IMR-90 (cell line): ENCODE measurements around the gene NEMF. TPM values are rescaled to one million over a fixed set of nuclear protein-coding genes. Genes with fewer than 3 reads are reported as not detected.

Experiments used
- ATAC-seq: fragments of 200-7000 bp; cut with Tn5 transposase; 2 replicates; pipeline ENCODE4 v1.9.1; 2020; ENCODE audit warnings: low read depth, mild to moderate bottlenecking, moderate library complexity
- BruUV-seq: library from RNA; stranded (reverse); fragments of 400-500 nt; replicated peaks from 2 replicates; lab custom pipeline; 2021; lab: Mats Ljungman, UMichigan
- CTCF ChIA-PET: fragments of 300-600 bp; formaldehyde crosslinking; extraction: SDS; loops from one replicate; lab custom pipeline; 2021; ENCODE audit warnings: antibody characterized with exemption; lab: Yijun Ruan, JAX
- POLR2A ChIA-PET: fragments of 300-600 bp; sonication (Branson Sonifier 250); formaldehyde crosslinking; loops from one replicate; lab custom pipeline; 2022; ENCODE audit warnings: antibody characterized with exemption; ENCODE audit not compliant: unreplicated experiment; lab: Charles Lee
- DNase-seq: peaks from one replicate; pipeline ENCODE4 v3.0.0; 2013
- H2AFZ ChIP-seq: replicated peaks from 2 replicates; pipeline ENCODE3; 2013; ENCODE audit warnings: low read length, mild to moderate bottlenecking; ENCODE audit not compliant: poor library complexity
- H2AK5ac ChIP-seq: 2 replicates; pipeline ENCODE4 v1.6.1; 2013; ENCODE audit warnings: low read depth, low read length, inconsistent platforms
- H2AK9ac ChIP-seq: replicated peaks from 2 replicates; pipeline ENCODE3; 2013; ENCODE audit warnings: mild to moderate bottlenecking, low read depth, low read length, moderate library complexity; ENCODE audit not compliant: poor library complexity
- H2BK120ac ChIP-seq: 2 replicates; pipeline ENCODE4 v1.6.1; 2013; ENCODE audit warnings: low read depth, low read length, inconsistent platforms
- H2BK15ac ChIP-seq: 3 replicates; pipeline ENCODE4 v1.6.1; 2013; ENCODE audit warnings: low read depth, low read length, inconsistent platforms
- H2BK20ac ChIP-seq: 2 replicates; pipeline ENCODE4 v1.6.1; 2013; ENCODE audit warnings: low read depth, mild to moderate bottlenecking, inconsistent platforms, low read length, moderate library complexity
- H2BK5ac ChIP-seq: 2 replicates; pipeline ENCODE4 v1.6.1; 2013; ENCODE audit warnings: mild to moderate bottlenecking, low read depth, low read length, inconsistent platforms; ENCODE audit not compliant: poor library complexity, severe bottlenecking
- H3K14ac ChIP-seq: replicated peaks from 2 replicates; pipeline ENCODE4 v1.6.1; 2013; ENCODE audit warnings: low read depth, low read length, inconsistent platforms
- H3K18ac ChIP-seq: 2 replicates; pipeline ENCODE4 v1.6.1; 2013; ENCODE audit warnings: low read depth, low read length, control low read depth
- H3K23ac ChIP-seq: 2 replicates; pipeline ENCODE4 v1.6.1; 2013; ENCODE audit warnings: low read depth, low read length, inconsistent platforms
- H3K27ac ChIP-seq: 2 replicates; pipeline ENCODE4 v1.5.1; 2013; ENCODE audit warnings: mild to moderate bottlenecking, control low read depth, low read length; ENCODE audit not compliant: insufficient read depth
- H3K27me3 ChIP-seq: 2 replicates; pipeline ENCODE4 v1.6.1; 2013; ENCODE audit warnings: low read length; ENCODE audit not compliant: control insufficient read depth, insufficient read depth
- H3K36me3 ChIP-seq: 2 replicates; pipeline ENCODE4 v1.6.1; 2013; ENCODE audit warnings: low read length, mixed read lengths; ENCODE audit not compliant: control insufficient read depth, insufficient read depth
- H3K4ac ChIP-seq: 2 replicates; pipeline ENCODE4 v1.6.1; 2013; ENCODE audit warnings: low read depth, low read length, inconsistent platforms
- H3K4me1 ChIP-seq: 2 replicates; pipeline ENCODE4 v1.6.1; 2013; ENCODE audit warnings: low read length, mixed read lengths; ENCODE audit not compliant: control insufficient read depth, insufficient read depth
- H3K4me2 ChIP-seq: 2 replicates; pipeline ENCODE4 v1.6.1; 2013; ENCODE audit warnings: low read depth, mild to moderate bottlenecking, control low read depth, low read length, moderate library complexity
- H3K4me3 ChIP-seq: 2 replicates; pipeline ENCODE4 v1.5.1; 2013; ENCODE audit warnings: low read depth, mild to moderate bottlenecking, control low read depth, low read length, moderate library complexity; ENCODE audit not compliant: insufficient read depth
- H3K56ac ChIP-seq: 2 replicates; pipeline ENCODE4 v1.6.1; 2013; ENCODE audit warnings: low read length, inconsistent platforms; ENCODE audit not compliant: insufficient read depth; ENCODE audit errors: extremely low read depth
- H3K79me1 ChIP-seq, 2 experiments: 2 replicates each; pipeline ENCODE4 v1.6.1; 2013; ENCODE audit warnings: low read length in 2 of 2, inconsistent platforms in 1 of 2, low read depth in 1 of 2
- H3K9ac ChIP-seq: 2 replicates; pipeline ENCODE4 v1.6.1; 2013; ENCODE audit warnings: low read depth, low read length, control low read depth
- H3K9me1 ChIP-seq: 2 replicates; pipeline ENCODE4 v1.6.1; 2013; ENCODE audit warnings: low read length, inconsistent platforms; ENCODE audit not compliant: insufficient read depth
- H3K9me3 ChIP-seq: 2 replicates; pipeline ENCODE4 v1.6.1; 2013; ENCODE audit warnings: low read length; ENCODE audit not compliant: control insufficient read depth, insufficient read depth
- H4K20me1 ChIP-seq: 2 replicates; pipeline ENCODE4 v1.6.1; 2013; ENCODE audit warnings: low read length, inconsistent platforms; ENCODE audit not compliant: insufficient read depth
- H4K5ac ChIP-seq: 2 replicates; pipeline ENCODE4 v1.6.1; 2013; ENCODE audit warnings: mild to moderate bottlenecking, low read depth, low read length, control low read depth
- H4K8ac ChIP-seq, 2 experiments: 2 replicates each; pipeline ENCODE4 v1.6.1; 2013; ENCODE audit warnings: low read depth in 2 of 2, low read length in 2 of 2, control low read depth in 1 of 2, inconsistent platforms in 1 of 2
- H4K91ac ChIP-seq: 2 replicates; pipeline ENCODE4 v1.6.1; 2013; ENCODE audit warnings: low read depth, low read length, inconsistent platforms; ENCODE audit not compliant: insufficient read depth
- WGBS, 2 experiments: methylation state at CpG; one replicate each; pipeline versions ENCODE4 v1.1.5 to v1.1.7; 2013; ENCODE audit warnings: missing lambda C conversion rate in 2 of 2; ENCODE audit not compliant: insufficient read length in 1 of 2; ENCODE audit errors: extremely low coverage in 2 of 2; 5-methylcytosine and 5-hydroxymethylcytosine counted together
- dilution Hi-C: fragments of 300-500 bp; cut with HindIII; formaldehyde crosslinking; loops from one replicate; pipeline ENCODE4 v1.14.3; 2018; ENCODE audit warnings: low sequenced_read_pairs; ENCODE audit not compliant: unreplicated experiment
- in situ Hi-C: fragments of 300-500 bp; cut with MboI; formaldehyde crosslinking; loops from 3 replicates; pipeline ENCODE4 v1.14.3; 2019; ENCODE audit warnings: low sequenced_read_pairs, inconsistent platforms, mixed read lengths
- intact Hi-C: fragments of 100-400 bp; cut with micrococcal nuclease; formaldehyde crosslinking; loops from 2 replicates; pipeline ENCODE4 v1.10.0; 2022
- polyA plus RNA-seq, 3 experiments: library from polyadenylated mRNA; depleted of rRNA; stranded (reverse); fragments of >200 nt; gene quantifications; 2 replicates each; pipeline ENCODE4 v1.2.3, GENCODE V29; 2012; ENCODE audit warnings: low replicate concordance in 1 of 3
- total RNA-seq: library from RNA; depleted of rRNA; stranded (reverse); fragments of >200 nt; gene quantifications from 2 replicates; pipeline ENCODE4 v1.2.3, GENCODE V29; 2012
- TF ChIP-seq, protein P1 (sequence below): fragments of 150-350 bp; IDR thresholded peaks from 2 replicates; pipeline ENCODE4 v1.6.1; 2017; ENCODE audit warnings: mild to moderate bottlenecking, antibody characterized with exemption, low read length, low read depth

NEMF gene
- total and polyA plus RNA-seq, 2 of the 4 experiments (the other 2 are of a cell fraction), result 19.5 to 30.5 TPM

- peak overlapping the region; percentile 98; the same call in 2 of the 3 replicates for H2BK15ac ChIP-seq
- H3K27ac ChIP-seq, result peak overlapping the region; percentile 95
- H3K56ac ChIP-seq, result peak overlapping the region; percentile 100
- H2AFZ ChIP-seq, result peak overlapping the region; percentile 95
- peak overlapping the region; percentile 99 for H3K23ac ChIP-seq
- peak overlapping the region; percentile 99 for H3K4ac ChIP-seq
- H2AK9ac ChIP-seq, result peak overlapping the region; percentile 88
- H3K4me1 ChIP-seq, result peaks cover 6% of the 10 kb centered on the region
- no peaks in the 10 kb centered on the region for H3K9me3 ChIP-seq
- H2BK120ac ChIP-seq, result peak overlapping the region; percentile 98
- H3K18ac ChIP-seq, result peak overlapping the region; percentile 99
- dilution Hi-C loops, result loop anchor here (25.0 kb wide), 1 partner anchor 126 kb away; no protein-coding TSS in a partner anchor
- TF ChIP-seq, protein P1, sequence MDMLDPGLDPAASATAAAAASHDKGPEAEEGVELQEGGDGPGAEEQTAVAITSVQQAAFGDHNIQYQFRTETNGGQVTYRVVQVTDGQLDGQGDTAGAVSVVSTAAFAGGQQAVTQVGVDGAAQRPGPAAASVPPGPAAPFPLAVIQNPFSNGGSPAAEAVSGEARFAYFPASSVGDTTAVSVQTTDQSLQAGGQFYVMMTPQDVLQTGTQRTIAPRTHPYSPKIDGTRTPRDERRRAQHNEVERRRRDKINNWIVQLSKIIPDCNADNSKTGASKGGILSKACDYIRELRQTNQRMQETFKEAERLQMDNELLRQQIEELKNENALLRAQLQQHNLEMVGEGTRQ, result no peak
- no CpG with 5 or more reads among the region's 4 CpGs for WGBS, 2 experiments
- CTCF ChIA-PET, result interaction anchor here (0.6 to 3.4 kb wide), 10 partner anchors 10 to 419 kb away, joined by 3 to 41 read pairs (median 4); partner anchors contain the start of gene NEMF
- DNase-seq (no peak), ATAC-seq (no peak)
- peak overlapping the region; percentile 10; the same call in 1 of the 2 replicates for H2BK20ac ChIP-seq
- H3K4me3 ChIP-seq, result peak overlapping the region; percentile 60
- peak overlapping the region; percentile 89 for H3K4me2 ChIP-seq
- POLR2A ChIA-PET, result interaction anchor here (1.0 to 1.6 kb wide), 2 partner anchors 31 to 163 kb away, joined by 3 read pairs; partner anchors contain the start of gene ARF6
- in situ Hi-C loops, result loop anchor here (10.0 kb wide), 1 partner anchor 664 kb away; no protein-coding TSS in a partner anchor
- H3K14ac ChIP-seq, result peak overlapping the region; percentile 100
- no TSS peak for BruUV-seq
- no peaks in the 10 kb centered on the region for H3K36me3 ChIP-seq
- intact Hi-C loops, result no loop called here
- peak overlapping the region; percentile 99 for H3K9ac ChIP-seq
- H3K79me1 ChIP-seq, result peaks cover 9 to 26% of the 10 kb centered on the region in 2 experiments; a peak in 3 of 4 replicates
- H2AK5ac ChIP-seq, result peak overlapping the region; percentile 63
- peak overlapping the region; percentile 99 for H4K91ac ChIP-seq
- H4K20me1 ChIP-seq, result no peaks in the 10 kb centered on the region
- no peaks in the 10 kb centered on the region for H3K27me3 ChIP-seq
- H4K8ac ChIP-seq, result peak overlapping the region; percentile 85 to 100
- H3K9me1 ChIP-seq, result peaks cover 3% of the 10 kb centered on the region
- H2BK5ac ChIP-seq, result peak overlapping the region; percentile 97
- peak overlapping the region; percentile 98 for H4K5ac ChIP-seq
Observed at GRCh38 chr14:49860988-49861698, 8.6 kb upstream of the NEMF start.
